DMS79 treated with DMSO at 0.1 percent for 48 hours (cell line): Measurements from ENCODE around the gene HYPK.
A peak's percentile ranks its signal among the peaks of the same experiment; 100 is the strongest.

Experiments
- DNase-seq: peaks from one replicate; lab custom pipeline; 2025; lab: John Stamatoyannopoulos, UW

The HYPK gene

GRCh38 chr15:43800286-43801141, at the start of gene HYPK:
TSS of gene HYPK (plus strand) at chr15:43800599. CDS start at chr15:43800623, 24 bp downstream.
- peak; percentile 67 for DNase-seq

GRCh38 chr15:43751885-43752284, 48.5 kb upstream of the HYPK start:
- DNase-seq = no peak

- no peak for DNase-seq
Observed at GRCh38 chr15:43762824-43763223, 37.6 kb upstream of the HYPK start.

- no peak for DNase-seq
Observed at GRCh38 chr15:43763819-43764446, 36.5 kb upstream of the HYPK start.

- no peak for DNase-seq
Observed at GRCh38 chr15:43769584-43770228, 30.7 kb upstream of the HYPK start.

- DNase-seq = no peak
Observed at GRCh38 chr15:43771816-43772215, 28.6 kb upstream of the HYPK start.

- no peak for DNase-seq
Observed at GRCh38 chr15:43772624-43773023, 27.8 kb upstream of the HYPK start.

- no peak for DNase-seq
Observed at GRCh38 chr15:43774062-43774461, 26.3 kb upstream of the HYPK start.

GRCh38 chr15:43775411-43775965, 24.9 kb upstream of the HYPK start:
- DNase-seq = peak; percentile 32

GRCh38 chr15:43776101-43776717, 24.2 kb upstream of the HYPK start:
- peak; percentile 37 for DNase-seq

GRCh38 chr15:43776718-43777266, 23.6 kb upstream of the HYPK start, which contains the start of gene ELL3:
TSS of gene ELL3 (minus strand) at chr15:43776966. CDS start at chr15:43776901, 65 bp downstream.
- DNase-seq = peak; percentile 65

GRCh38 chr15:43777267-43777914, 23.0 kb upstream of the HYPK start:
- DNase-seq = peak; percentile 65

- no peak for DNase-seq
Observed at GRCh38 chr15:43779016-43779415, 21.4 kb upstream of the HYPK start.

- DNase-seq = no peak
Observed at GRCh38 chr15:43789409-43789808, 11.0 kb upstream of the HYPK start.

- peak; percentile 86 for DNase-seq
Observed at GRCh38 chr15:43791993-43792760, 8.2 kb upstream of the HYPK start, which contains the start of gene SERF2. TSS of gene SERF2 (plus strand) at chr15:43792320. CDS start at chr15:43792377, 57 bp downstream.

- DNase-seq = no peak
Observed at GRCh38 chr15:43792761-43793476, 7.5 kb upstream of the HYPK start.

GRCh38 chr15:43793647-43794046, 6.8 kb upstream of the HYPK start:
- no peak for DNase-seq

GRCh38 chr15:43794269-43795037, 5.9 kb upstream of the HYPK start:
- DNase-seq = no peak

GRCh38 chr15:43795197-43795596, 5.2 kb upstream of the HYPK start:
- DNase-seq = no peak
